NCI-H526 (cell line): Measurements from ENCODE around the gene PUS10.
"Not testable (repeated sequence)": the region's sequence is repeated elsewhere in the genome, so short reads cannot be mapped to it uniquely, and the experiment has no call there.

Source experiments
- DNase-seq, 2 experiments: peaks; one replicate each; lab custom pipeline; 2025; lab: John Stamatoyannopoulos, UW

PUS10 gene

GRCh38 chr2:61017556-61018317, at the start of gene PUS10, which contains the start of gene PEX13:
PUS10 (minus strand) TSS chr2:61018255; CDS start chr2:61011890, 6,365 bp downstream.
PEX13 (plus strand) TSS chr2:61017720; CDS start chr2:61017760, 40 bp downstream.
- peak; percentile 94 for DNase-seq

- peak; percentile 78 to 96 for DNase-seq
These were observed 48.0 kb upstream of the PUS10 start, which contains the start of gene SANBR for GRCh38 chr2:61065714-61066709. SANBR (plus strand) TSS chr2:61065871; CDS start chr2:61070351, 4,480 bp downstream.

GRCh38 chr2:61059382-61059781, 41.3 kb upstream of the PUS10 start:
- no peak for DNase-seq

GRCh38 chr2:61057562-61057961, 39.5 kb upstream of the PUS10 start:
- no peak for DNase-seq

- no peak for DNase-seq
These were observed 37.5 kb upstream of the PUS10 start for GRCh38 chr2:61055557-61055956.

- DNase-seq: no peak
These were observed 27.9 kb upstream of the PUS10 start for GRCh38 chr2:61045999-61046398.

- DNase-seq: no peak
These were observed 27.2 kb upstream of the PUS10 start for GRCh38 chr2:61045226-61045625.

GRCh38 chr2:61044636-61045035, 26.6 kb upstream of the PUS10 start:
- DNase-seq: no peak

- DNase-seq: no peak
These were observed 24.8 kb upstream of the PUS10 start for GRCh38 chr2:61042807-61043206.

- DNase-seq: not testable (repeated sequence)
These were observed 18.6 kb upstream of the PUS10 start for GRCh38 chr2:61036643-61037042.

GRCh38 chr2:61034592-61034991, 16.5 kb upstream of the PUS10 start:
- not testable (repeated sequence) for DNase-seq

- no peak for DNase-seq
These were observed 11.5 kb upstream of the PUS10 start for GRCh38 chr2:61029533-61029932.

- no peak for DNase-seq
These were observed 5.6 kb upstream of the PUS10 start for GRCh38 chr2:61023670-61024069.

- no peak for DNase-seq
These were observed 3.2 kb upstream of the PUS10 start for GRCh38 chr2:61021228-61021660.

GRCh38 chr2:61018798-61019197, 743 bp upstream of the PUS10 start:
- DNase-seq: no peak

- DNase-seq: no peak
These were observed 282 bp upstream of the PUS10 start for GRCh38 chr2:61018318-61018755.

- DNase-seq: peak; percentile 94 to 95
These were observed 976 bp downstream of the PUS10 start for GRCh38 chr2:61017003-61017555.

- peak in 1 of 2 experiments; percentile 36 for DNase-seq
These were observed 1.6 kb downstream of the PUS10 start for GRCh38 chr2:61016392-61017002.

- no peak for DNase-seq
These were observed 2.1 kb downstream of the PUS10 start for GRCh38 chr2:61015976-61016375.

GRCh38 chr2:61014763-61015162, 3.3 kb downstream of the PUS10 start:
- no peak for DNase-seq

GRCh38 chr2:61013382-61013781, 4.7 kb downstream of the PUS10 start:
- no peak for DNase-seq

GRCh38 chr2:61012303-61012702, 5.8 kb downstream of the PUS10 start:
- DNase-seq: not testable (repeated sequence)
